DOHH2 (cell line): ENCODE data around the gene KIF2C.
A peak's percentile ranks its signal among the peaks of the same experiment; 100 is the strongest.

Experiments used
- H3F3A ChIP-seq: fragments of 200-600 bp; sonication (generic), shearing (Covaris generic); 2 replicates; pipeline ENCODE4 v1.6.0; 2016; ENCODE audit warnings: antibody characterized with exemption, mild to moderate bottlenecking; ENCODE audit not compliant: control insufficient read depth, insufficient read depth
- H3K27ac ChIP-seq: fragments of 200-600 bp; sonication (generic); 2 replicates; pipeline ENCODE4 v1.5.1; 2014; ENCODE audit warnings: low read depth, mild to moderate bottlenecking, low read length, moderate library complexity
- H3K27me3 ChIP-seq: fragments of 200-600 bp; sonication (generic); 2 replicates; pipeline ENCODE4 v1.6.1; 2014; ENCODE audit warnings: mild to moderate bottlenecking, low read length, mixed read lengths; ENCODE audit not compliant: control insufficient read depth
- H3K36me3 ChIP-seq: fragments of 200-600 bp; sonication (generic); 2 replicates; pipeline ENCODE4 v1.6.1; 2014; ENCODE audit warnings: mild to moderate bottlenecking, low read length, moderate library complexity, mixed read lengths; ENCODE audit not compliant: control insufficient read depth
- H3K4me1 ChIP-seq: fragments of 200-600 bp; sonication (generic); 2 replicates; pipeline ENCODE4 v1.6.1; 2014; ENCODE audit warnings: mild to moderate bottlenecking, low read length, mixed read lengths; ENCODE audit not compliant: control insufficient read depth
- H3K4me2 ChIP-seq: fragments of 200-600 bp; sonication (generic); 2 replicates; pipeline ENCODE4 v1.6.0; 2014; ENCODE audit warnings: mild to moderate bottlenecking, low read length, moderate library complexity
- H3K4me3 ChIP-seq: fragments of 200-600 bp; sonication (generic); 2 replicates; pipeline ENCODE4 v1.5.1; 2014; ENCODE audit warnings: mild to moderate bottlenecking, low read length, mixed read lengths
- H3K79me2 ChIP-seq: fragments of 200-600 bp; sonication (generic); 2 replicates; pipeline ENCODE4 v1.6.1; 2014; ENCODE audit warnings: mild to moderate bottlenecking, low read length, mixed read lengths; ENCODE audit not compliant: control insufficient read depth
- H3K9me2 ChIP-seq: fragments of 200-600 bp; sonication (generic); replicated peaks from 2 replicates; pipeline ENCODE4 v1.6.1; 2014; ENCODE audit warnings: mild to moderate bottlenecking, low read length, mixed read lengths; ENCODE audit not compliant: control insufficient read depth
- H3K9me3 ChIP-seq: fragments of 200-600 bp; sonication (generic); 2 replicates; pipeline ENCODE4 v1.6.1; 2014; ENCODE audit warnings: antibody characterized with exemption, low read length, mixed read lengths; ENCODE audit not compliant: control insufficient read depth, insufficient read depth
- H4K20me1 ChIP-seq: fragments of 200-600 bp; sonication (generic); 2 replicates; pipeline ENCODE4 v1.6.0; 2014; ENCODE audit warnings: low read depth, mild to moderate bottlenecking, antibody characterized with exemption, low read length, moderate library complexity; ENCODE audit not compliant: control insufficient read depth, insufficient read depth
- CTCF ChIP-seq: fragments of 200-600 bp; sonication (generic); IDR thresholded peaks from one replicate; pipeline ENCODE4 v1.5.1; 2014; ENCODE audit warnings: antibody characterized with exemption, mild to moderate bottlenecking, low read depth, low read length; ENCODE audit not compliant: poor library complexity, severe bottlenecking
- EZH2phosphoT487 ChIP-seq: fragments of 200-600 bp; sonication (generic); IDR thresholded peaks from 2 replicates; pipeline ENCODE4 v1.6.1; 2017; ENCODE audit warnings: borderline replicate concordance, mild to moderate bottlenecking, antibody characterized with exemption, low read length, moderate library complexity, mixed read lengths

KIF2C gene

GRCh38 chr1:44777547-44777946 is 37.9 kb downstream of the KIF2C start:
- no peaks in the 10 kb centered on the region for H3K9me3 ChIP-seq
- H4K20me1 ChIP-seq = peaks cover 12% of the 10 kb centered on the region
- peak overlapping the region; percentile 99 for H3K4me3 ChIP-seq
- no peak for TF ChIP-seq EZH2phosphoT487
- TF ChIP-seq CTCF = no peak
- peaks cover 34% of the 10 kb centered on the region for H3K4me1 ChIP-seq
- H3F3A ChIP-seq = peaks cover 72% of the 10 kb centered on the region
- peak overlapping the region; percentile 74 for H3K4me2 ChIP-seq
- H3K9me2 ChIP-seq = no peaks in the 10 kb centered on the region
- H3K27ac ChIP-seq = peak overlapping the region; percentile 78
- peaks cover 54% of the 10 kb centered on the region for H3K79me2 ChIP-seq
- H3K27me3 ChIP-seq = no peaks in the 10 kb centered on the region
- peaks cover 73% of the 10 kb centered on the region for H3K36me3 ChIP-seq

GRCh38 chr1:44777969-44778635 is 38.5 kb downstream of the KIF2C start:
- Histone ChIP-seq H3K4me3 (peak overlapping the region; percentile 99), H3K4me2 (peak overlapping the region; percentile 74), H3K27ac (peak overlapping the region; percentile 78), H4K20me1 (peaks cover 12% of the 10 kb centered on the region), H3K27me3 (no peaks in the 10 kb centered on the region), H3K4me1 (peaks cover 38% of the 10 kb centered on the region), H3K9me3 (no peaks in the 10 kb centered on the region), H3K36me3 (peaks cover 73% of the 10 kb centered on the region), H3K9me2 (no peaks in the 10 kb centered on the region), H3F3A (peaks cover 73% of the 10 kb centered on the region), H3K79me2 (peaks cover 54% of the 10 kb centered on the region)
- no peak for TF ChIP-seq EZH2phosphoT487

GRCh38 chr1:44778705-44779576 is 39.3 kb downstream of the KIF2C start:
- Histone ChIP-seq H3K27me3 (no peaks in the 10 kb centered on the region), H3K79me2 (peaks cover 53% of the 10 kb centered on the region), H3K4me2 (peak overlapping the region; percentile 74; the same call in 1 of the 2 replicates), H3K27ac (no peak overlapping the region), H3K4me3 (peak overlapping the region; percentile 99; the same call in 1 of the 2 replicates), H3K9me3 (no peaks in the 10 kb centered on the region), H3K4me1 (peaks cover 45% of the 10 kb centered on the region), H4K20me1 (peaks cover 12% of the 10 kb centered on the region), H3K9me2 (no peaks in the 10 kb centered on the region), H3F3A (peaks cover 78% of the 10 kb centered on the region), H3K36me3 (peaks cover 73% of the 10 kb centered on the region)
- TF ChIP-seq CTCF (no peak), EZH2phosphoT487 (no peak)
